ENCODE measurements around the gene HAL. TPM values are rescaled to one million over a fixed set of nuclear protein-coding genes. Genes with fewer than 3 reads are reported as not detected.

Gene HAL
- total RNA-seq, 1 experiment from 2014 or later = 0.39 TPM

DNA sequence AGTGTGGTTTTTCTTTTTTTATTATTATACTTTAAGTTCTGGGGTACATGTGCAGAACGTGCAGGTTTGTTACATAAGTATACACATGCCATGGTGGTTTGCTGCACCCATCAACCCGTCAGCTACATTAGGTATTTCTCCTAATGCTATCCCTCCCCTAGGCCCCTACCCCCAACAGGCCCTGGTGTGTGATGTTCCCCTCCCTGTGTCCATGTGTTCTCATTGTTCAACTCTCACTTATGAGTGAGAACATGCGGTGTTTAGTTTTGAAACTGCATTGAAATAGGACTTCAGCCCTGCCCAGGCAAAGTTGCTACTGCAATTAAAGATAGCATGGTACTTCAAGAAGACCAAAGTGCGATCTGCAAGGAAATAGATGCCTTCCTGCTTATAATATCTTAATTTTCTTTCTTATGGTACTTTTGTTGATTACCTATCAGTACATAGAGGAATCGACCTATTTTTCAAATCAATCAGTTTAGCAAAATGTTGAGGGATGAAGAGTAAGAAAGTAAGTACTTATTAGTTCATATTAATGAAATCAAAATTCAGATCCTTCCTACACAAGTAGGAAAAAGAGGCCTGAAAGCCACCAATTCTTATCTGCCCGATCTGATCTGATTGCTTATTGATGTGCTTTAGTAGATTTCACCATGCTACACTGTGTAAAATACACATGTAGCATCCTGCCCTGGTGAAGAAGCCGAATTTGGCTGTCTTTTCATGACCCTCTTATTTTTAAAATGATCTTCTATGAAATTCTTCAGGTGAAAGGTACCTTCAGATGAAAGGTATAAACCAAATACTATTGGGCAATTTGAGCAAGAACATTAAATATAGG lies 37.6 kb upstream of the HAL start:
- Mint-ChIP-seq H3K4me1 (peaks cover 6% of the 10 kb centered on the region), H3K27me3 (ENCODE audit: low read depth) (no peaks in the 10 kb centered on the region), H3K9me3 (no peaks in the 10 kb centered on the region), H3K4me3 (no peak overlapping the region), H3K27ac (no peak overlapping the region), H3K36me3 (no peaks in the 10 kb centered on the region)
- no peak for DNase-seq (ENCODE audit: low spot score)
- POLR2A ChIA-PET = no interaction called here
- no peak for ATAC-seq
- CTCF ChIA-PET = no interaction called here
- TF ChIP-seq, protein P1, sequence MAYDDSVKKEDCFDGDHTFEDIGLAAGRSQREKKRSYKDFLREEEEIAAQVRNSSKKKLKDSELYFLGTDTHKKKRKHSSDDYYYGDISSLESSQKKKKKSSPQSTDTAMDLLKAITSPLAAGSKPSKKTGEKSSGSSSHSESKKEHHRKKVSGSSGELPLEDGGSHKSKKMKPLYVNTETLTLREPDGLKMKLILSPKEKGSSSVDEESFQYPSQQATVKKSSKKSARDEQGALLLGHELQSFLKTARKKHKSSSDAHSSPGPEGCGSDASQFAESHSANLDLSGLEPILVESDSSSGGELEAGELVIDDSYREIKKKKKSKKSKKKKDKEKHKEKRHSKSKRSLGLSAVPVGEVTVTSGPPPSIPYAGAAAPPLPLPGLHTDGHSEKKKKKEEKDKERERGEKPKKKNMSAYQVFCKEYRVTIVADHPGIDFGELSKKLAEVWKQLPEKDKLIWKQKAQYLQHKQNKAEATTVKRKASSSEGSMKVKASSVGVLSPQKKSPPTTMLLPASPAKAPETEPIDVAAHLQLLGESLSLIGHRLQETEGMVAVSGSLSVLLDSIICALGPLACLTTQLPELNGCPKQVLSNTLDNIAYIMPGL (CRISPR knock-in tag; IDR thresholded peaks at IDR 0.05) = no peak
- no peak for TF ChIP-seq ZBTB21 (CRISPR knock-in tag; IDR thresholded peaks at IDR 0.05; ENCODE audit: borderline replicate concordance)
- no peak for TF ChIP-seq CREB1 (CRISPR knock-in tag; IDR thresholded peaks at IDR 0.05)
- TF ChIP-seq ZNF232 (CRISPR knock-in tag; IDR thresholded peaks at IDR 0.05) = no peak
- TF ChIP-seq, protein P2, sequence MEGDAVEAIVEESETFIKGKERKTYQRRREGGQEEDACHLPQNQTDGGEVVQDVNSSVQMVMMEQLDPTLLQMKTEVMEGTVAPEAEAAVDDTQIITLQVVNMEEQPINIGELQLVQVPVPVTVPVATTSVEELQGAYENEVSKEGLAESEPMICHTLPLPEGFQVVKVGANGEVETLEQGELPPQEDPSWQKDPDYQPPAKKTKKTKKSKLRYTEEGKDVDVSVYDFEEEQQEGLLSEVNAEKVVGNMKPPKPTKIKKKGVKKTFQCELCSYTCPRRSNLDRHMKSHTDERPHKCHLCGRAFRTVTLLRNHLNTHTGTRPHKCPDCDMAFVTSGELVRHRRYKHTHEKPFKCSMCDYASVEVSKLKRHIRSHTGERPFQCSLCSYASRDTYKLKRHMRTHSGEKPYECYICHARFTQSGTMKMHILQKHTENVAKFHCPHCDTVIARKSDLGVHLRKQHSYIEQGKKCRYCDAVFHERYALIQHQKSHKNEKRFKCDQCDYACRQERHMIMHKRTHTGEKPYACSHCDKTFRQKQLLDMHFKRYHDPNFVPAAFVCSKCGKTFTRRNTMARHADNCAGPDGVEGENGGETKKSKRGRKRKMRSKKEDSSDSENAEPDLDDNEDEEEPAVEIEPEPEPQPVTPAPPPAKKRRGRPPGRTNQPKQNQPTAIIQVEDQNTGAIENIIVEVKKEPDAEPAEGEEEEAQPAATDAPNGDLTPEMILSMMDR (IDR thresholded peaks at IDR 0.05) = no peak
- no peak for TF ChIP-seq NFYB (CRISPR knock-in tag; conservative IDR thresholded peaks at IDR 0.05; ENCODE audit: low read depth)
- TF ChIP-seq ELF4 (CRISPR knock-in tag; IDR thresholded peaks at IDR 0.05; ENCODE audit: low read depth) = no peak
- TF ChIP-seq, protein P3, sequence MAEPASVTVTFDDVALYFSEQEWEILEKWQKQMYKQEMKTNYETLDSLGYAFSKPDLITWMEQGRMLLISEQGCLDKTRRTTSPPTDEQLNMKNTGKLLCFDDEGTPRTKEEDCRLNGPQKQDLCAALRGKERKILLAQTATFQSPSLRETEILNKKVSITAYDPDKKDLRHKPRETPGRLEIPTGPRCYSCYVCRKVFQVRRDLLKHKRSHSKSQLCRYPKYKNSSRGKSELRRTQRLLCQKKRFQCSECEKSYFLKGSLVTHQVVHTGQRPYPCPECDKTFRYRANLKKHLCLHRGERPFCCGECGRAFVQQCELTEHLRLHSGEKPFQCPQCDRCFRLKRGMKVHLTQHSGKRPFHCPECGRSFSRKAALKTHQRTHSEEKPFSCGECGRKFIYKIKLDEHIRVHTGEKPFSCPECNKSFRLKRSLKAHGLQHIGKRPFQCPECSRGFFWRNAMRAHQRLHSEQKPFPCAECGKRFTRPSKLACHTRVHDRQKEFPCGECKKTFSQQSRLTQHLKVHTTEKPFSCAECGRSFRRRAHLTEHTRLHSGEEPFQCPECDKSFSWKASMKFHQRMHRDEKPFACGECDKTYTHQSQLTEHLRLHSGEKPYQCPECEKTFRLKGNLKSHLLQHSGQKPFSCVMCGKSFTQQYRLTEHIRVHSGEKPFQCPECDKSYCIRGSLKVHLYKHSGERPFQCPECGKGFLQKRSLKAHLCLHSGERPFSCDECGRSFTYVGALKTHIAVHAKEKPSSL (CRISPR knock-in tag; conservative IDR thresholded peaks at IDR 0.05) = no peak
- TF ChIP-seq, protein P4, sequence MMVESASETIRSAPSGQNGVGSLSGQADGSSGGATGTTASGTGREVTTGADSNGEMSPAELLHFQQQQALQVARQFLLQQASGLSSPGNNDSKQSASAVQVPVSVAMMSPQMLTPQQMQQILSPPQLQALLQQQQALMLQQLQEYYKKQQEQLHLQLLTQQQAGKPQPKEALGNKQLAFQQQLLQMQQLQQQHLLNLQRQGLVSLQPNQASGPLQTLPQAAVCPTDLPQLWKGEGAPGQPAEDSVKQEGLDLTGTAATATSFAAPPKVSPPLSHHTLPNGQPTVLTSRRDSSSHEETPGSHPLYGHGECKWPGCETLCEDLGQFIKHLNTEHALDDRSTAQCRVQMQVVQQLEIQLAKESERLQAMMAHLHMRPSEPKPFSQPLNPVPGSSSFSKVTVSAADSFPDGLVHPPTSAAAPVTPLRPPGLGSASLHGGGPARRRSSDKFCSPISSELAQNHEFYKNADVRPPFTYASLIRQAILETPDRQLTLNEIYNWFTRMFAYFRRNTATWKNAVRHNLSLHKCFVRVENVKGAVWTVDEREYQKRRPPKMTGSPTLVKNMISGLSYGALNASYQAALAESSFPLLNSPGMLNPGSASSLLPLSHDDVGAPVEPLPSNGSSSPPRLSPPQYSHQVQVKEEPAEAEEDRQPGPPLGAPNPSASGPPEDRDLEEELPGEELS (CRISPR knock-in tag; IDR thresholded peaks at IDR 0.05) = no peak
- TF ChIP-seq, protein P5, sequence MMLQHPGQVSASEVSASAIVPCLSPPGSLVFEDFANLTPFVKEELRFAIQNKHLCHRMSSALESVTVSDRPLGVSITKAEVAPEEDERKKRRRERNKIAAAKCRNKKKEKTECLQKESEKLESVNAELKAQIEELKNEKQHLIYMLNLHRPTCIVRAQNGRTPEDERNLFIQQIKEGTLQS (CRISPR knock-in tag; conservative IDR thresholded peaks at IDR 0.05) = no peak
- TF ChIP-seq, protein P6, sequence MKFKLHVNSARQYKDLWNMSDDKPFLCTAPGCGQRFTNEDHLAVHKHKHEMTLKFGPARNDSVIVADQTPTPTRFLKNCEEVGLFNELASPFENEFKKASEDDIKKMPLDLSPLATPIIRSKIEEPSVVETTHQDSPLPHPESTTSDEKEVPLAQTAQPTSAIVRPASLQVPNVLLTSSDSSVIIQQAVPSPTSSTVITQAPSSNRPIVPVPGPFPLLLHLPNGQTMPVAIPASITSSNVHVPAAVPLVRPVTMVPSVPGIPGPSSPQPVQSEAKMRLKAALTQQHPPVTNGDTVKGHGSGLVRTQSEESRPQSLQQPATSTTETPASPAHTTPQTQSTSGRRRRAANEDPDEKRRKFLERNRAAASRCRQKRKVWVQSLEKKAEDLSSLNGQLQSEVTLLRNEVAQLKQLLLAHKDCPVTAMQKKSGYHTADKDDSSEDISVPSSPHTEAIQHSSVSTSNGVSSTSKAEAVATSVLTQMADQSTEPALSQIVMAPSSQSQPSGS (CRISPR knock-in tag; IDR thresholded peaks at IDR 0.05; ENCODE audit: borderline replicate concordance, low read depth) = no peak
- TF ChIP-seq, protein P7, sequence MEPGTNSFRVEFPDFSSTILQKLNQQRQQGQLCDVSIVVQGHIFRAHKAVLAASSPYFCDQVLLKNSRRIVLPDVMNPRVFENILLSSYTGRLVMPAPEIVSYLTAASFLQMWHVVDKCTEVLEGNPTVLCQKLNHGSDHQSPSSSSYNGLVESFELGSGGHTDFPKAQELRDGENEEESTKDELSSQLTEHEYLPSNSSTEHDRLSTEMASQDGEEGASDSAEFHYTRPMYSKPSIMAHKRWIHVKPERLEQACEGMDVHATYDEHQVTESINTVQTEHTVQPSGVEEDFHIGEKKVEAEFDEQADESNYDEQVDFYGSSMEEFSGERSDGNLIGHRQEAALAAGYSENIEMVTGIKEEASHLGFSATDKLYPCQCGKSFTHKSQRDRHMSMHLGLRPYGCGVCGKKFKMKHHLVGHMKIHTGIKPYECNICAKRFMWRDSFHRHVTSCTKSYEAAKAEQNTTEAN (CRISPR knock-in tag; IDR thresholded peaks at IDR 0.05) = no peak
- no peak for TF ChIP-seq GABPB1 (CRISPR knock-in tag; IDR thresholded peaks at IDR 0.05)
- TF ChIP-seq FOXP1 (CRISPR knock-in tag; IDR thresholded peaks at IDR 0.05; ENCODE audit: borderline replicate concordance) = no peak
- TF ChIP-seq, protein P8, sequence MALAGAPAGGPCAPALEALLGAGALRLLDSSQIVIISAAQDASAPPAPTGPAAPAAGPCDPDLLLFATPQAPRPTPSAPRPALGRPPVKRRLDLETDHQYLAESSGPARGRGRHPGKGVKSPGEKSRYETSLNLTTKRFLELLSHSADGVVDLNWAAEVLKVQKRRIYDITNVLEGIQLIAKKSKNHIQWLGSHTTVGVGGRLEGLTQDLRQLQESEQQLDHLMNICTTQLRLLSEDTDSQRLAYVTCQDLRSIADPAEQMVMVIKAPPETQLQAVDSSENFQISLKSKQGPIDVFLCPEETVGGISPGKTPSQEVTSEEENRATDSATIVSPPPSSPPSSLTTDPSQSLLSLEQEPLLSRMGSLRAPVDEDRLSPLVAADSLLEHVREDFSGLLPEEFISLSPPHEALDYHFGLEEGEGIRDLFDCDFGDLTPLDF (CRISPR knock-in tag; IDR thresholded peaks at IDR 0.05) = no peak
- TF ChIP-seq, protein P9, sequence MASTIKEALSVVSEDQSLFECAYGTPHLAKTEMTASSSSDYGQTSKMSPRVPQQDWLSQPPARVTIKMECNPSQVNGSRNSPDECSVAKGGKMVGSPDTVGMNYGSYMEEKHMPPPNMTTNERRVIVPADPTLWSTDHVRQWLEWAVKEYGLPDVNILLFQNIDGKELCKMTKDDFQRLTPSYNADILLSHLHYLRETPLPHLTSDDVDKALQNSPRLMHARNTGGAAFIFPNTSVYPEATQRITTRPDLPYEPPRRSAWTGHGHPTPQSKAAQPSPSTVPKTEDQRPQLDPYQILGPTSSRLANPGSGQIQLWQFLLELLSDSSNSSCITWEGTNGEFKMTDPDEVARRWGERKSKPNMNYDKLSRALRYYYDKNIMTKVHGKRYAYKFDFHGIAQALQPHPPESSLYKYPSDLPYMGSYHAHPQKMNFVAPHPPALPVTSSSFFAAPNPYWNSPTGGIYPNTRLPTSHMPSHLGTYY (CRISPR knock-in tag; IDR thresholded peaks at IDR 0.05) = no peak
- no peak for TF ChIP-seq ETV6 (CRISPR knock-in tag; IDR thresholded peaks at IDR 0.05)
- TF ChIP-seq, protein P10, sequence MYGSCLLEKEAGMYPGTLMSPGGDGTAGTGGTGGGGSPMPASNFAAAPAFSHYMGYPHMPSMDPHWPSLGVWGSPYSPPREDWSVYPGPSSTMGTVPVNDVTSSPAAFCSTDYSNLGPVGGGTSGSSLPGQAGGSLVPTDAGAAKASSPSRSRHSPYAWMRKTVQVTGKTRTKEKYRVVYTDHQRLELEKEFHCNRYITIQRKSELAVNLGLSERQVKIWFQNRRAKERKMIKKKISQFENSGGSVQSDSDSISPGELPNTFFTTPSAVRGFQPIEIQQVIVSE (CRISPR knock-in tag; IDR thresholded peaks at IDR 0.05; ENCODE audit: borderline replicate concordance) = no peak

Measured in WTC11 (cell line).